GM23248 (cell line): ENCODE data around the gene PRSS1.
"Not testable (repeated sequence)": the region's sequence is repeated elsewhere in the genome, so short reads cannot be mapped to it uniquely, and the experiment has no call there.

ENCODE experiments used
- EZH2 ChIP-seq: fragments of 200-600 bp; sonication (generic); IDR thresholded peaks from 2 replicates; pipeline ENCODE4 v1.6.1; 2018; ENCODE audit warnings: antibody characterized with exemption, mild to moderate bottlenecking; ENCODE audit not compliant: insufficient read depth, poor library complexity, severe bottlenecking
- EZH2phosphoT487 ChIP-seq: fragments of 200-600 bp; sonication (generic); IDR thresholded peaks from 2 replicates; pipeline ENCODE4 v1.6.1; 2018; ENCODE audit warnings: antibody characterized with exemption, moderate library complexity, mild to moderate bottlenecking, low read depth; ENCODE audit not compliant: insufficient read depth

DNA sequence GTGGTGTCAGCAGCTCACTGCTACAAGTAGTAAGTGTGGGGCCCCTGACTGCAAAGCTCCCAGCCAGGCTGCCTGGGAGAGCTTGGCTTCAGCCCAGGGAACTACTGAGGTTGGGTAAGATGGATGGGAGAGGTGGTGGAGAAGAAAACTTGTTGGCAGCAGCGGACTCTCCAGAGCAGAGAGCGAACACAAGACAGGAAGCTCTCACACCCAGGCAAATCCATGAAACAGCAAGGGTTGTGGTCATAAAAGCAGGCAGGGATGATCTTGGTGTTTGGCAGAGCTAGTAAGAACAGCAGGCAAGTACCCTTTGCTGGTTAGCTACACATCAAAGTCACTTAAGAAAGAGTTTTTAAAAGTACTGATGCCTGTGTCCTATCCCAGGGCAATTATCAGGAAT, 12.3 kb downstream of the PRSS1 start:
- not testable (repeated sequence) for TF ChIP-seq EZH2, EZH2phosphoT487
